Measurements from ENCODE around the gene MEGF8.

The MEGF8 gene

GRCh38 chr19:42301646-42302203 is 23.7 kb upstream of the MEGF8 start, which contains the start of gene PRR19:
PRR19 (plus strand) TSS chr19:42302132; CDS start chr19:42309585, 7,453 bp downstream.
- in situ Hi-C loops (cut with MboI; ENCODE audit: low sequenced_read_pairs, unreplicated experiment): no loop called here
- no peak for DNase-seq (ENCODE audit: low spot score)
- TF ChIP-seq CTCF (IDR thresholded peaks at IDR 0.05; ENCODE audit: borderline replicate concordance, control extremely low read depth, extremely low read depth, insufficient read depth, missing control alignments): no peak

DNA sequence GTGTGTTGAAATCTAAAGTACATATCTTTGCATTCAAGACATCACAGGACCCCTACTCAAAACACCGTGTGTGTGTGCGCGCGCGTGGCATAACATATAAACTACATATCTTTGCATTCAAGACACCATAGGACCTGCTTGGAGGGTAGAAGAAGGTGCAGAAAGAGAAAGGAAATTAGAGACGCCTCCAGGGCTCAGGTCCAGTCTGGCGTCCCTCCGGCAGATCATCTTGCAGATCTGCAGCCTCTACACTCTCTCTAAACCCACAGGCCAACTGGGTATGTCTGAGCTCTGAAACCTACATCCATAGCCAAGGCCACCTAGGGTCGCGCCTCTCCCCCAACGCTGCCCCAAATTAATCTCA is 22.4 kb upstream of the MEGF8 start:
- DNase-seq (ENCODE audit: low spot score): no peak
- TF ChIP-seq CTCF (IDR thresholded peaks at IDR 0.05; ENCODE audit: borderline replicate concordance, control extremely low read depth, extremely low read depth, insufficient read depth, missing control alignments): no peak
- in situ Hi-C loops (cut with MboI; ENCODE audit: low sequenced_read_pairs, unreplicated experiment): no loop called here

GRCh38 chr19:42303876-42304275 is 21.6 kb upstream of the MEGF8 start:
- in situ Hi-C loops (cut with MboI; ENCODE audit: low sequenced_read_pairs, unreplicated experiment): no loop called here
- no peak for TF ChIP-seq CTCF (IDR thresholded peaks at IDR 0.05; ENCODE audit: borderline replicate concordance, control extremely low read depth, extremely low read depth, insufficient read depth, missing control alignments)
- DNase-seq (ENCODE audit: low spot score): no peak

DNA sequence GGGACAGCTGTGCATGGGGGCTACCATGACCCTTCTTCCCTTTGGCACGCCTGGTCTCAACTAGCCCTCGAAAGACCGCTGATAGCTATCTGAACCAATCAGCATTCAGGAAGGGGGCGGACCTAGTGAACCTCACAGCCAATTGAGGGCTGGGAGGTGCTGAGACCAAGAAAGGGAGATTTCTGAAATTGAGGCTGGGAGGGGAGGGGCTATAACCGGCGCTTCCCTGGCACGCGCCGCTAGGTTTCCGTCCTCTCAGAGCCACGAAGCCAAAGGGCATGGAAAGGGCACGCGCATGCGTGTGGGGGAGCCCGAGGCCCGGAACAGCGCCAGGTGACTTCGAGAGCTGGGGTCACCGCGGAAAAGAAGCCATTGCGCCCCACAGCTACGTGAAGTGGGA is 18.8 kb upstream of the MEGF8 start:
- DNase-seq (ENCODE audit: low spot score): no peak
- TF ChIP-seq CTCF (IDR thresholded peaks at IDR 0.05; ENCODE audit: borderline replicate concordance, control extremely low read depth, extremely low read depth, insufficient read depth, missing control alignments): no peak
- in situ Hi-C loops (cut with MboI; ENCODE audit: low sequenced_read_pairs, unreplicated experiment): no loop called here

- in situ Hi-C loops (cut with MboI; ENCODE audit: low sequenced_read_pairs, unreplicated experiment): no loop called here
- TF ChIP-seq CTCF (IDR thresholded peaks at IDR 0.05; ENCODE audit: borderline replicate concordance, control extremely low read depth, extremely low read depth, insufficient read depth, missing control alignments): no peak
- no peak for DNase-seq (ENCODE audit: low spot score)
Measured at GRCh38 chr19:42309686-42310085, 15.7 kb upstream of the MEGF8 start.

- in situ Hi-C loops (cut with MboI; ENCODE audit: low sequenced_read_pairs, unreplicated experiment): no loop called here
- no peak for DNase-seq (ENCODE audit: low spot score)
- no peak for TF ChIP-seq CTCF (IDR thresholded peaks at IDR 0.05; ENCODE audit: borderline replicate concordance, control extremely low read depth, extremely low read depth, insufficient read depth, missing control alignments)
Measured at GRCh38 chr19:42311657-42312056, 13.8 kb upstream of the MEGF8 start.

- no peak for TF ChIP-seq CTCF (IDR thresholded peaks at IDR 0.05; ENCODE audit: borderline replicate concordance, control extremely low read depth, extremely low read depth, insufficient read depth, missing control alignments)
- DNase-seq (ENCODE audit: low spot score): no peak
- in situ Hi-C loops (cut with MboI; ENCODE audit: low sequenced_read_pairs, unreplicated experiment): no loop called here
Measured at GRCh38 chr19:42312370-42312769, 13.1 kb upstream of the MEGF8 start.
